Loucy (cell line): ENCODE results near the gene TCP1.
"Not testable (repeated sequence)": the region's sequence is repeated elsewhere in the genome, so short reads cannot be mapped to it uniquely, and the experiment has no call there.

Experiments used
- H2AFZ ChIP-seq: fragments of 200-600 bp; sonication (generic); 2 replicates; pipeline ENCODE4 v1.6.0; 2016; ENCODE audit warnings: antibody characterized with exemption, mild to moderate bottlenecking, low read length, moderate library complexity
- H3F3A ChIP-seq: fragments of 200-600 bp; 2 replicates; pipeline ENCODE4 v1.6.0; 2016; ENCODE audit warnings: antibody characterized with exemption, low read depth, mild to moderate bottlenecking
- H3K27me3 ChIP-seq: fragments of 200-600 bp; sonication (generic); 2 replicates; pipeline ENCODE4 v1.6.1; 2014; ENCODE audit warnings: low read length, mild to moderate bottlenecking; ENCODE audit not compliant: insufficient read depth, poor library complexity, severe bottlenecking
- H3K36me3 ChIP-seq: fragments of 200-600 bp; sonication (generic); 2 replicates; pipeline ENCODE4 v1.6.1; 2016; ENCODE audit warnings: low read length; ENCODE audit not compliant: insufficient read depth
- H3K4me1 ChIP-seq: fragments of 200-600 bp; sonication (generic); 2 replicates; pipeline ENCODE4 v1.5.1; 2014; ENCODE audit warnings: low read length, mild to moderate bottlenecking; ENCODE audit not compliant: insufficient read depth, poor library complexity, severe bottlenecking
- H3K4me2 ChIP-seq: fragments of 200-600 bp; sonication (generic); 2 replicates; pipeline ENCODE4 v1.6.0; 2014; ENCODE audit warnings: antibody characterized with exemption, low read length, low read depth, mild to moderate bottlenecking; ENCODE audit not compliant: poor library complexity, severe bottlenecking
- H3K4me3 ChIP-seq: fragments of 200-600 bp; sonication (generic); 2 replicates; pipeline ENCODE4 v1.5.1; 2014; ENCODE audit warnings: low read length, mild to moderate bottlenecking, mixed read lengths; ENCODE audit not compliant: poor library complexity, severe bottlenecking
- H3K79me2 ChIP-seq: fragments of 200-600 bp; sonication (generic); 2 replicates; pipeline ENCODE4 v1.6.1; 2014; ENCODE audit warnings: low read length; ENCODE audit not compliant: insufficient read depth
- H3K9ac ChIP-seq: fragments of 200-600 bp; sonication (generic); 2 replicates; pipeline ENCODE4 v1.6.0; 2014; ENCODE audit warnings: mild to moderate bottlenecking, low read depth, low read length, moderate library complexity; ENCODE audit not compliant: poor library complexity, severe bottlenecking
- H3K9me2 ChIP-seq: fragments of 200-600 bp; sonication (generic); replicated peaks from 2 replicates; pipeline ENCODE4 v1.6.1; 2016; ENCODE audit warnings: low read depth, low read length, mixed read lengths
- H3K9me3 ChIP-seq: fragments of 200-600 bp; sonication (generic); 2 replicates; pipeline ENCODE4 v1.6.1; 2014; ENCODE audit warnings: mild to moderate bottlenecking, antibody characterized with exemption, low read length, low read depth; ENCODE audit not compliant: insufficient read depth
- H4K20me1 ChIP-seq: fragments of 200-600 bp; sonication (generic); 2 replicates; pipeline ENCODE4 v1.6.0; 2014; ENCODE audit warnings: antibody characterized with exemption, low read length, mild to moderate bottlenecking; ENCODE audit not compliant: insufficient read depth, poor library complexity, severe bottlenecking
- EZH2phosphoT487 ChIP-seq: fragments of 200-600 bp; IDR thresholded peaks from 2 replicates; pipeline ENCODE4 v1.6.1; 2018; ENCODE audit warnings: antibody characterized with exemption, mild to moderate bottlenecking, moderate library complexity, borderline replicate concordance
- TF ChIP-seq, protein P1 (sequence below): fragments of 200-600 bp; sonication (generic); conservative IDR thresholded peaks from 2 replicates; pipeline ENCODE4 v1.5.1; 2014; ENCODE audit warnings: mild to moderate bottlenecking, antibody characterized with exemption, low read length

Gene TCP1

DNA sequence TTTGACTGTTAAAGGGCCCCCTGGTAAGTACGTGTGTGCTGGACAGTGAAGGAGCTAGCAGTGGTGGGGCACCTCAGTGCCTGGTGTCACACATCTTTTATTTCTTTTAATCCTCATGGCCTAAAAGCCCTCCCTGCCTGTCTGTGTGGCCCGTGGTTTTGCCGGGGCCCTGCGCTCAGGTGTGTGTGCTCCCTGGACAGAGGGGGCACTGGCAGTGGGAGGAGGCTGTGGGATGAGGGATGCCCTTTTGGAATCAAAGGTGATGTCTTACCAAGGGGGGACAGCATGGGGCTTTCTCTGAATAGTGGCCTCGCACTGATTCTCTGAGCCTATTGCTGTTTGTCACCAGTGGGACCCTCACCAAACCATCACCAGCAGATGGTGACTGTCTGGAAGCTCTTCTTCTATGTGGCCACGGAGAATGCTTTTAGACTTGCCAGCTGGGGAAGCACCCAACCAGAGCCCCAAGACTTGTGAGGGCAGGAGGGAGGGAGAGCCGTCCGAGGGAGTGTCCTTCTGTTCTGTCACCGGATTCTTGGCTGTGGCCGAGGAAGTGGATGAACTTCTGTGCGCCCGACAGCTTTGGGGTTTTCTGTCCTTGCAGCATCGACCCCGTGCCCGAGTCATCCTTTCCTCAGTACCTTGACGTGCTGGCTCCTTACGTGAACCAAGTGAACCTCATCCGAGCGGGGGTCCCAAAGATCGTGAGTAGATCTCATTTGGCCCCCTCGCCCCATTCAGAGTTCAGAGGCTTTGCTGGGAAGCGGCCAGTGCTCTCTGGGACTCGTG, 28.7 kb upstream of the TCP1 start:
- H4K20me1 ChIP-seq: no peaks in the 10 kb centered on the region
- H3K4me1 ChIP-seq: peaks cover 5% of the 10 kb centered on the region
- H3K9ac ChIP-seq: no peak overlapping the region
- no peaks in the 10 kb centered on the region for H3K9me3 ChIP-seq
- H3K9me2 ChIP-seq: no peaks in the 10 kb centered on the region
- no peaks in the 10 kb centered on the region for H3F3A ChIP-seq
- H3K27me3 ChIP-seq: no peaks in the 10 kb centered on the region
- H3K4me2 ChIP-seq: peak overlapping the region; percentile 10
- TF ChIP-seq, protein P1, sequence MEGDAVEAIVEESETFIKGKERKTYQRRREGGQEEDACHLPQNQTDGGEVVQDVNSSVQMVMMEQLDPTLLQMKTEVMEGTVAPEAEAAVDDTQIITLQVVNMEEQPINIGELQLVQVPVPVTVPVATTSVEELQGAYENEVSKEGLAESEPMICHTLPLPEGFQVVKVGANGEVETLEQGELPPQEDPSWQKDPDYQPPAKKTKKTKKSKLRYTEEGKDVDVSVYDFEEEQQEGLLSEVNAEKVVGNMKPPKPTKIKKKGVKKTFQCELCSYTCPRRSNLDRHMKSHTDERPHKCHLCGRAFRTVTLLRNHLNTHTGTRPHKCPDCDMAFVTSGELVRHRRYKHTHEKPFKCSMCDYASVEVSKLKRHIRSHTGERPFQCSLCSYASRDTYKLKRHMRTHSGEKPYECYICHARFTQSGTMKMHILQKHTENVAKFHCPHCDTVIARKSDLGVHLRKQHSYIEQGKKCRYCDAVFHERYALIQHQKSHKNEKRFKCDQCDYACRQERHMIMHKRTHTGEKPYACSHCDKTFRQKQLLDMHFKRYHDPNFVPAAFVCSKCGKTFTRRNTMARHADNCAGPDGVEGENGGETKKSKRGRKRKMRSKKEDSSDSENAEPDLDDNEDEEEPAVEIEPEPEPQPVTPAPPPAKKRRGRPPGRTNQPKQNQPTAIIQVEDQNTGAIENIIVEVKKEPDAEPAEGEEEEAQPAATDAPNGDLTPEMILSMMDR: no peak
- TF ChIP-seq EZH2phosphoT487: no peak
- no peak overlapping the region for H3K4me3 ChIP-seq
- no peaks in the 10 kb centered on the region for H3K36me3 ChIP-seq
- no peaks in the 10 kb centered on the region for H3K79me2 ChIP-seq
- no peak overlapping the region for H2AFZ ChIP-seq

GRCh38 chr6:159816775-159817174, 27.4 kb upstream of the TCP1 start:
- not testable (repeated sequence) for H4K20me1 ChIP-seq, H3K27me3 ChIP-seq, H3F3A ChIP-seq, H3K36me3 ChIP-seq, H3K4me1 ChIP-seq, H3K9me3 ChIP-seq, H3K9me2 ChIP-seq, H3K9ac ChIP-seq, H2AFZ ChIP-seq, H3K4me3 ChIP-seq, H3K4me2 ChIP-seq, H3K79me2 ChIP-seq

- Histone ChIP-seq H3K4me1 (peaks cover 5% of the 10 kb centered on the region), H3K27me3 (no peaks in the 10 kb centered on the region), H2AFZ (no peak overlapping the region), H3K79me2 (no peaks in the 10 kb centered on the region), H4K20me1 (no peaks in the 10 kb centered on the region), H3F3A (no peaks in the 10 kb centered on the region), H3K4me3 (no peak overlapping the region), H3K9me3 (no peaks in the 10 kb centered on the region), H3K36me3 (no peaks in the 10 kb centered on the region), H3K9ac (no peak overlapping the region), H3K4me2 (no peak overlapping the region), H3K9me2 (no peaks in the 10 kb centered on the region)
- TF ChIP-seq, protein P1: no peak
- TF ChIP-seq EZH2phosphoT487: no peak
Observed at GRCh38 chr6:159815410-159815809, 26.0 kb upstream of the TCP1 start.

DNA sequence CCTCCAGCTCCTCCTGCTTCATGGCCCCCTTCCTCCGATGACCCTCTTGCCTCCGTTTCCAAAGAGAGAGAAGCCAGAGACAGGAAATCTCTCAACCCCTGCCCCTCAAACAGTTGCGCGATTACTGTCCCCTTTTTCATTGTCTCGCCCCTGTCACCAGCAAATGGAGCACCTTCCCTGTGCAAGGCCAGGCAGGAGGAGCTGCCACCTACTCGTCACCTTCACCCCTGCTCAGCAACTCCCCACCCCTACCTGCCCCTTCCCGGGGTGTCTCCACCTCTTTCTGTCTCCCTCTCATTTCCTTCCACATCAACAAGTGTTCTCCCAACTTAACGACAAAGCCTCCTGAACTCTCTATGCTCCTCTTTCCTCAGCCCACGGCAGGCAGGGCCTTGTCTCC, 24.4 kb upstream of the TCP1 start:
- Histone ChIP-seq H3K4me1 (peaks cover 5% of the 10 kb centered on the region), H3K4me2 (no peak overlapping the region), H3K9me2 (no peaks in the 10 kb centered on the region), H2AFZ (no peak overlapping the region), H3F3A (no peaks in the 10 kb centered on the region), H3K9me3 (no peaks in the 10 kb centered on the region), H3K9ac (no peak overlapping the region), H3K36me3 (no peaks in the 10 kb centered on the region), H3K4me3 (no peak overlapping the region), H3K79me2 (no peaks in the 10 kb centered on the region), H4K20me1 (no peaks in the 10 kb centered on the region), H3K27me3 (no peaks in the 10 kb centered on the region)
- TF ChIP-seq, protein P1: no peak
- no peak for TF ChIP-seq EZH2phosphoT487
